Measurements from ENCODE around the gene KCNK10.
A peak's percentile ranks its signal among the peaks of the same experiment; 100 is the strongest.

Gene KCNK10

DNA sequence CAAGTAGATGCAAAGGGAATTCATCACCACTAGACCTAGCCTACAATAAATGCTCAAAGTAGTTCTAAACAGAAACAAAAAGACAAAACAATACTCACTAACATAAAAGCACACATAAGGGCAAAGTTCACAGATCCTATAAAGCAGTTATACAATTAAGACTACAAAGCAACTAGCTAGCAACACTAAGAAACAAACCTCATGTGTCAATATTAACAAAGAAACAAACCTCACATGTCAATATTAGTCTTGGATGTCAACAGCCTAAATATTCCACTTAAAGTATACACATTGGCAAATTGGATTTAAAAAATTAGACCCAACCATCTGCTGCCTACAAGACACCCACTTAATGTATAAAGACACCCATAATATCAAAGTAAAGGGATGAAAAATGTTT is 152.7 kb downstream of the KCNK10 start:
- no peak for DNase-seq

GRCh38 chr14:88168498-88169165 is 154.4 kb downstream of the KCNK10 start:
- peak; percentile 26 for DNase-seq

DNA sequence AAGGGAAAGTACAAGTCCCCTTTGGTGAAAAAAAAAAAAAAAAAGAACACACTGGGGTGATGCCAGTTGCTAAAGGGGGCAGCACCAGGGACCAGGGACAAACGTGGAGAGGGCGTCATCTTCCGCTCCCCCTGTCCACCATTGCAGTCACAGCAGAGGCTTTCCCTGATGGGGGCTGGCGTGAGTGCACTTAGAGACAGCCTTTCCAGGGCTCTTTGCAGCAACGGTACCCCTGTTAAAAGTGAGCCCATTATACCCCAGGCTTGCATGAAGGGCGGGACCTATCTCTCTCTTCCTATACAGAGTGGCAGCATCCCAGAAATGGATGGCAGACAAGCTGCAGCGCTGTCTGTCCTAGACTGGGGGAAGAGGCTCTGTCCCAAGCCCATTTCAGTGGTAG is 155.0 kb downstream of the KCNK10 start:
- no peak for DNase-seq

GRCh38 chr14:88166616-88167015 is 156.5 kb downstream of the KCNK10 start:
- no peak for DNase-seq

- no peak for DNase-seq
Observed at GRCh38 chr14:88164906-88165534, 158.0 kb downstream of the KCNK10 start.

DNA sequence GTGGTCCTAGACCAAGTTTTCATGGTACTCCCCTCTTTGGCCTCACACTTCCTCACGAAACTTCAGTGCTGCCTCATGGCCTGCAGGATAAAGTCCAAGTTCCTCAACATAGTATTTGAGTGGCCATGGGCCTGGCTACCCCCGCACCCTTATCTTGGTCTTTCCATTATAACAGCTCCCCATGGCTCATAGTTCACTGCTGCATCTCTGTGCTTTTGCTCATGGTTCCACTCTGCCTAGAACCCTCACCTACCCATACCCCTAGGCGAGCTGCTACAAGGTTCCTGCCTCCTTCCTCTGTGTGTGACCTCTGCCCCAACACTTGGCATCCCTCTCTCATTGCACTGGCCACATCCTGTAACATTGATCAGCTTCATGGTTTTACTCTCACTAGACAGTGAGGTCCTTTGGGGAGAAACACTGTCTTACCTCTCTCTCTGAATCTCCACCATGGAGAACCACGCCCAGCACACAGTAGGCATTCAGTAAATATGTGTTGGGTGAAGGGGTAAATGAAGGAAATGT is 159.3 kb downstream of the KCNK10 start:
- DNase-seq = no peak

DNA sequence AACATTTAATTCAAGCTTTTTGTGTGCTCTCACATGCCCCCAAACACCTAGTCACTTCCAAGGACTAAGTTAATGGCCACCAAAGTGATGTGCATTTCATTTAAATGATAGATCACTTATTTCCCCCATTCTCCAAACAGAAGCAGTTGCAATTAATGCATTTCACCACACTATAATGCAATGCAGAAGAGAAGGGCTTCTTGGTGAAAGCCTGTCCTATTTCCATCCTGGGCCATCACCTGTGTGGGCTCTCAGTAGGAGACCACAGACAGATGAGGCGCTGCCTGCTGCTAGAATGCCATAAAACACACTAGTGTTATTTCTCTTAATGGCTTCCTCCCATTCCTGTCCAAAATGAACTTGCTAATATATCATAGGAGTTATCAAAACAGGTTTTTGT is 166.9 kb downstream of the KCNK10 start:
- no peak for DNase-seq

- no peak for DNase-seq
Observed at GRCh38 chr14:88154926-88155325, 168.1 kb downstream of the KCNK10 start.

DNA sequence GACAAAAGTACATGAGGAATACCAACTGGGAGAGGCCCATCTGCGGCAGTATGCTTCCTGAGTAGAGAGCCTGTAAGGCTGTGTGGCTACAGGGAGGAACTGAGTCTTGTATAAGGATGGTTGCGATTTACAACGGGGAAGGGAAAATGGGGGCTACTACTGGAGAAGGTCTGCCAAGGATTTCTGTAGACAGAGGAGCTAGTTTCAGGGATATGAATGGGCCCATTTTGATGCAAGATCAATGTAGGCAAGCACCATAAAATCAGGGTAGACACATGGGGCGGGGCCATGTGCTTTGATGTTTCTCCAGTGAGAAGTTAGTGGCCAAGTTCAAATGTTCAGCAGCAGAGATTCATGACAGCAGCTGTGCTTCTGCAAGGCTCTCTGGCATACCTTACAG is 168.7 kb downstream of the KCNK10 start:
- no peak for DNase-seq

DNA sequence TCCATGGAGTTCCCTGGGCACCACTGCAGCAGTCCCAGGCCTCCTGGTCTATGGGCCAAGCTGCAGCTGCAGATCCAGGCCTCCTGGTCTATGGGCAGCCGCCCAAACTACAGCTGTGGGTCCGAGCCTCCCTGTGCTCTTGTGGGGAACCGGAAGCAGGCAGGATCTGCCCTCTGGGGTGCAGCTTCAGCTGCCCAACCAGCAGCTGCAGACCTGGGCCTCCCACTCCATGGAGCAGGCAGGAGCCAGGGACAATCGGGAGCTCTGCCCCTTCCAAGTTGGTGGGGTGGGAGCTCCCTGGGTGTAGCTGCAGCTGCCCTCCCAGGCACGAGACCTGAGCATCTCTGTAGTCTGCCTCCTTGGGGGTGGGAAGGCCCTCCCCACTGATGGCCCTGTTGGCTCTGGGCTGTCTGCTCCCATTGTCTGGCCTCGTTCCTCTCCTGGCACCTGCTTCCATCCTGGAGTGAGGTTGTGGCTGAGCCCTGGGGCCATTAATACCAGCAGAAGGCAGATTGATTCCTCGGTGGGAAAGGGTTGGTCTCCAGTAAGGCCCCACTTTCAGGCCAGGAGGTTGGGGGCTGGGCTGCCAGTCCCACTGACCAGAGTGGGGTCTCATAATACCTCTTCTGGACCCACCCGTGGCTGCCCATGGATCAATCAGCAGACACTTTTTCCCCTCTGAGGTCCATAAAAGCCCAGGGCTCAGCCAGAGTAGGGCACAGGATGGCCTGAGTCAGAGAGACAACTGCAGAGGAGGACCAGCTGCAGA is 176.0 kb downstream of the KCNK10 start:
- no peak for DNase-seq

DNA sequence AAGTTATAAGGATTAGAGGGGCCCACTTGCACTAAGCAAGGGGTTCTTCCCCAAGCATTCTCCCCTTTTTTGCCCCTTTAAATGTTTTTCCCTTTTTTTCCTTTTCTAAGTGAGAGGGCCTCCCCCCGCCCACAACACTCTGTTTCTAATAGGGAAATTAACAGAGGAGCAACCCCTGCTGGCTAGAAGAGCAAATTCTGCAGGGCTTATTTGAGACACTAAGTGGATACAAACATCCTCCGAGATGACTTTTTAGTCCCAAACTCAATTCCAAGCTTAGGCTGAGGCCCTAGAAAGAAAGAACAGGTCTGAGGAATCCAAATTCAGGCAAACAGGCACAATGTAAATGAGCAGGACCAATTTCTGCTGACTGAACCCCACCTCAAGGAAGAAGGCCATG is 179.3 kb downstream of the KCNK10 start:
- no peak for DNase-seq

DNA sequence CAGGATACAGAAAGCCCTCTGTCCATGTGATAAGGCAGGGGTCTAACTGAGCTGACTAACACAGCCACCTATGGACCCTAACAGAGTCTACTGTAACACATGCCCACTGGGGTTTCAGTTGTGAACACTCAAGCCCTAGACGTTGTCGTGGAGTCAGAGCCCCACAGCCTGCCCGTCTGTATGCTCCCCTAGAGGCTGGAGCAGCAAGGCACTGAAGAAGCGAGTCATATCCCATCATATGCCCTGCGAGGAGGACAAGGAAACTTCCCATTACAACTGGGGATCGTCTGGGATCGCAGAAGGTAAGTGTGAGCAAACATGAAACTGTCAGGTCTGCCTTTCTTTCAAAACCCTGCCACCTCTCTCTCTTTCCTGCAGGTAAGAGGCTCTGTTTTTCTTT is 180.1 kb downstream of the KCNK10 start:
- no peak for DNase-seq

GRCh38 chr14:88140874-88141273 is 182.2 kb downstream of the KCNK10 start:
- DNase-seq = no peak

GRCh38 chr14:88137327-88137726 is 185.7 kb downstream of the KCNK10 start:
- no peak for DNase-seq
